Prostate gland (tissue), 2 donors: ENCODE data around the gene RXRA. TPM values are rescaled to one million over a fixed set of nuclear protein-coding genes. Genes with fewer than 3 reads are reported as not detected.

Source experiments
- DNase-seq: peaks from one replicate; pipeline ENCODE4 v3.0.0-alpha.2; 2019; ENCODE audit warnings: low spot score
- H3K27ac ChIP-seq, 2 donors: fragments of 200-600 bp; sonication (generic); 2 replicates each; pipeline ENCODE4 v1.5.1; 2017 to 2019
- H3K27me3 ChIP-seq: fragments of 200-600 bp; sonication (generic); replicated peaks from 2 replicates; pipeline ENCODE4 v1.5.1; 2019; ENCODE audit not compliant: insufficient read depth
- H3K36me3 ChIP-seq, 2 donors: fragments of 200-600 bp; sonication (generic); 1 replicate in 1 of 2; 2 replicates in 1 of 2; pipeline versions ENCODE4 v1.5.1 to v1.8.1; 2017 to 2019
- H3K4me1 ChIP-seq: fragments of 200-600 bp; sonication (generic); replicated peaks from 2 replicates; pipeline ENCODE4 v1.5.1; 2019
- H3K4me3 ChIP-seq, 2 donors: fragments of 200-600 bp; sonication (generic); 2 replicates each; pipeline ENCODE4 v1.5.1; 2017 to 2019
- H3K9me3 ChIP-seq: fragments of 200-600 bp; sonication (generic); 2 replicates; pipeline ENCODE4 v1.5.1; 2017
- CTCF ChIP-seq, 4 experiments: fragments of 200-600 bp in 2 of 4; fragments of 450-650 bp in 2 of 4; sonication (generic) in 2 of 4; IDR thresholded peaks; 1 replicate in 3 of 4; 2 replicates in 1 of 4; pipeline ENCODE4 v1.5.1; 2016 to 2019; ENCODE audit warnings: antibody characterized with exemption in 4 of 4, mild to moderate bottlenecking in 2 of 4, moderate library complexity in 2 of 4
- POLR2A ChIP-seq: fragments of 450-650 bp; IDR thresholded peaks from one replicate; pipeline ENCODE4 v1.6.1; 2016; ENCODE audit warnings: antibody characterized with exemption, mild to moderate bottlenecking
- POLR2AphosphoS5 ChIP-seq: sonication (generic); formaldehyde crosslinking; IDR thresholded peaks from one replicate; pipeline ENCODE4 v1.6.1; 2017; ENCODE audit warnings: antibody characterized with exemption
- WGBS: methylation state at CpG from one replicate; pipeline ENCODE4 v1.1.5; 2018; 5-methylcytosine and 5-hydroxymethylcytosine counted together
- intact Hi-C: fragments of 100-400 bp; cut with DNase I; formaldehyde crosslinking; loops from one replicate; pipeline ENCODE4 v1.14.2; 2022
- total RNA-seq, 2 donors: library from RNA; depleted of rRNA; stranded (reverse); fragments of >200 nt; gene quantifications; one replicate each; pipeline ENCODE4 v1.1.0, GENCODE V29; 2016

Gene RXRA
- total RNA-seq, 2 donors from 2014 or later: 69.5 to 84.1 TPM

GRCh38 chr9:134399435-134400056 is 73.3 kb downstream of the RXRA start:
- intact Hi-C loops: no loop called here
- H3K4me3 ChIP-seq: no peak overlapping the region
- DNase-seq: no peak
- H3K4me1 ChIP-seq: peaks cover 15% of the 10 kb centered on the region
- 96% methylated on average over 2 of the region's 2 CpGs for WGBS
- H3K27ac ChIP-seq: no peak overlapping the region
- no peaks in the 10 kb centered on the region for H3K36me3 ChIP-seq
- TF ChIP-seq CTCF (IDR thresholded peaks at IDR 0.05): peak in 3 of 4 experiments; percentile 34 to 55 (median 36)
- no peak for TF ChIP-seq POLR2A
- no peaks in the 10 kb centered on the region for H3K27me3 ChIP-seq
- H3K9me3 ChIP-seq: no peaks in the 10 kb centered on the region

- 98% methylated on average over 10 of the region's 10 CpGs for WGBS
- Histone ChIP-seq H3K27me3 (no peaks in the 10 kb centered on the region), H3K27ac (no peak overlapping the region), H3K4me3 (no peak overlapping the region), H3K36me3 (no peaks in the 10 kb centered on the region), H3K9me3 (no peaks in the 10 kb centered on the region), H3K4me1 (peaks cover 15% of the 10 kb centered on the region)
- intact Hi-C loops: no loop called here
- TF ChIP-seq CTCF (IDR thresholded peaks at IDR 0.05) (no peak), POLR2A (no peak), POLR2AphosphoS5 (no peak)
- no peak for DNase-seq
Measured at GRCh38 chr9:134400283-134400682, 74.0 kb downstream of the RXRA start.

- Histone ChIP-seq H3K36me3 (no peaks in the 10 kb centered on the region), H3K27me3 (no peaks in the 10 kb centered on the region), H3K9me3 (no peaks in the 10 kb centered on the region), H3K27ac (no peak overlapping the region), H3K4me3 (no peak overlapping the region), H3K4me1 (peaks cover 16% of the 10 kb centered on the region)
- 89% methylated on average over 12 of the region's 19 CpGs for WGBS
- intact Hi-C loops: no loop called here
- no peak for TF ChIP-seq POLR2AphosphoS5
- no peak for TF ChIP-seq CTCF (IDR thresholded peaks at IDR 0.05)
- TF ChIP-seq POLR2A: no peak
- DNase-seq: no peak
Measured at GRCh38 chr9:134401391-134401790, 75.1 kb downstream of the RXRA start.

- TF ChIP-seq POLR2A (no peak), CTCF (IDR thresholded peaks at IDR 0.05) (no peak), POLR2AphosphoS5 (no peak)
- DNase-seq: no peak
- Histone ChIP-seq H3K27me3 (no peaks in the 10 kb centered on the region), H3K36me3 (no peaks in the 10 kb centered on the region), H3K27ac (no peak overlapping the region), H3K9me3 (no peaks in the 10 kb centered on the region), H3K4me1 (peaks cover 24% of the 10 kb centered on the region), H3K4me3 (no peak overlapping the region)
- WGBS: 92% methylated on average over 11 of the region's 12 CpGs
- intact Hi-C loops: no loop called here
Measured at GRCh38 chr9:134402182-134402581, 75.9 kb downstream of the RXRA start.

- TF ChIP-seq POLR2AphosphoS5: no peak
- H3K27ac ChIP-seq: peak overlapping the region; percentile 26 to 47
Measured at GRCh38 chr9:134403292-134403681, 77.0 kb downstream of the RXRA start.

More at GRCh38 chr9:134403292-134403681, 77.0 kb downstream of the RXRA start:
- H3K27me3 ChIP-seq: no peaks in the 10 kb centered on the region
- no peaks in the 10 kb centered on the region for H3K9me3 ChIP-seq
- intact Hi-C loops: no loop called here
- DNase-seq: no peak
- peaks cover 32% of the 10 kb centered on the region for H3K4me1 ChIP-seq
- H3K4me3 ChIP-seq: no peak overlapping the region
- no peaks in the 10 kb centered on the region for H3K36me3 ChIP-seq
- 56% methylated on average over 11 of the region's 11 CpGs for WGBS
